Measurements from ENCODE around the gene CAMK2D. TPM values are rescaled to one million over a fixed set of nuclear protein-coding genes. Genes with fewer than 3 reads are reported as not detected.

Gene CAMK2D
- total RNA-seq: 34.7 TPM
- polyA plus RNA-seq (ENCODE audit: insufficient read depth, low read depth, low replicate concordance): 9.1 TPM
- long read RNA-seq, donor 1, full-length matches to known transcripts: 3 of 3 reads
- long read RNA-seq, donor 1, partial matches to known transcripts: 0 of 3 reads
- long read RNA-seq, donor 1, other reads (novel, unspliced or antisense): 0 of 3 reads
- long read RNA-seq, donor 2, full-length matches to known transcripts: 5 of 5 reads
- long read RNA-seq, donor 2, partial matches to known transcripts: 0 of 5 reads
- long read RNA-seq, donor 2, other reads (novel, unspliced or antisense): 0 of 5 reads
- long read RNA-seq, donor 3, full-length matches to known transcripts: 8 of 8 reads
- long read RNA-seq, donor 3, partial matches to known transcripts: 0 of 8 reads
- long read RNA-seq, donor 3, other reads (novel, unspliced or antisense): 0 of 8 reads
- long read RNA-seq, donor 4, full-length matches to known transcripts: 1 of 1 reads
- long read RNA-seq, donor 4, partial matches to known transcripts: 0 of 1 reads
- long read RNA-seq, donor 4, other reads (novel, unspliced or antisense): 0 of 1 reads
- long read RNA-seq, donor 5, full-length matches to known transcripts: 1 of 1 reads
- long read RNA-seq, donor 5, partial matches to known transcripts: 0 of 1 reads
- long read RNA-seq, donor 5, other reads (novel, unspliced or antisense): 0 of 1 reads
- long read RNA-seq, donor 6, full-length matches to known transcripts: 5 of 5 reads
- long read RNA-seq, donor 6, partial matches to known transcripts: 0 of 5 reads
- long read RNA-seq, donor 6, other reads (novel, unspliced or antisense): 0 of 5 reads
- long read RNA-seq, donor 7, full-length matches to known transcripts: 26 of 38 reads
- long read RNA-seq, donor 7, partial matches to known transcripts: 3 of 38 reads
- long read RNA-seq, donor 7, other reads (novel, unspliced or antisense): 9 of 38 reads
- long read RNA-seq, donor 8, full-length matches to known transcripts: 8 of 8 reads
- long read RNA-seq, donor 8, partial matches to known transcripts: 0 of 8 reads
- long read RNA-seq, donor 8, other reads (novel, unspliced or antisense): 0 of 8 reads
- long read RNA-seq, donor 9, full-length matches to known transcripts: 10 of 10 reads
- long read RNA-seq, donor 9, partial matches to known transcripts: 0 of 10 reads
- long read RNA-seq, donor 9, other reads (novel, unspliced or antisense): 0 of 10 reads
- long read RNA-seq, donor 10, full-length matches to known transcripts: 5 of 5 reads
- long read RNA-seq, donor 10, partial matches to known transcripts: 0 of 5 reads
- long read RNA-seq, donor 10, other reads (novel, unspliced or antisense): 0 of 5 reads

DNA sequence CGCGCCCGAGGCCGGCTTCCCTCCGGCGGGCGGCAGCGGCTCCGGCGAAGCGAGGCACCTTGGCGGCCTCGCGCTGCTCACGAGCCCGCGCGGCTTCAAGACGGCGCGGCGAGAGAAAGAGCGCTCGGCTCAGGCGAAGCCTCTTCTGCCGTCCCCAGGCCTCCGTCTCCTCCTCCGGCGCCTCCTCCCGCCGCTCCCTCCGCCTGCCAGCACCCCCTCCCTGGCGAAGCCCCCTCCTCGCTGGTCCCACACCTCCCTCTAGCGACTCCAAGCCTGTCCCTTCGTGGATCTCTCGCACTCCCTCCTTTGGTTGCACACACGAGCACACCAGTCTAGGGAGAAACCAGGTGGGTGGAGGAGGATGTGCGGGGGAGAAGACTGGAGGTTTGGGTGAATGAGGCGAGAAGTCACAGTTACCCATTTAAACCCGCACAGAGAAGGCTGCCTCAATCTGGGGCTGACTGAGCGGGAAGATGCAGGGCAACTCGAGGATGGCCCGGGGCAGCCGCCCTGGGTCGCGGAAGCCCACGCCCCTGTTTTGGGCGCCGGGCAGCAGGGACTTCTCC, at the start of gene CAMK2D:
Gene CAMK2D (minus strand): TSS at position 119 of the 566 bp plus-strand sequence. CDS start 670 bp downstream, outside the sequence.
- peak within 1 kb of the TSS; percentile 87 to 98 (median 94) for H3K9ac ChIP-seq (ENCODE audit: low read length in 3 of 3)
- intact Hi-C loops (cut with DNase I): no loop called here
- DNase-seq (peak; percentile 94 to 97 (median 96)), FAIRE-seq (no peak)
- H3K36me3 ChIP-seq (ENCODE audit: control insufficient read depth in 2 of 3, insufficient read depth in 3 of 3, low read length in 3 of 3): peaks cover 0 to 4% (median 0%) of the 10 kb centered on the region in 3 donors
- no peaks in the 10 kb centered on the region for H3K27me3 ChIP-seq (ENCODE audit: control insufficient read depth, insufficient read depth, low read length)
- peaks cover 0 to 5% (median 0%) of the 10 kb centered on the region in 3 donors for H3K4me1 ChIP-seq (ENCODE audit: control insufficient read depth in 2 of 3, insufficient read depth in 2 of 3, low read depth in 1 of 3, low read length in 3 of 3)
- peak within 1 kb of the TSS; percentile 98 to 99 for H3K27ac ChIP-seq (ENCODE audit: low read depth in 2 of 2, low read length in 2 of 2)
- H3K9me3 ChIP-seq (ENCODE audit: control insufficient read depth in 2 of 3, insufficient read depth in 1 of 3, low read length in 3 of 3): no peaks in the 10 kb centered on the region
- peak within 1 kb of the TSS; percentile 62 to 93 (median 71) for H3K4me3 ChIP-seq (ENCODE audit: low read length in 3 of 3)
- TF ChIP-seq, protein P1, sequence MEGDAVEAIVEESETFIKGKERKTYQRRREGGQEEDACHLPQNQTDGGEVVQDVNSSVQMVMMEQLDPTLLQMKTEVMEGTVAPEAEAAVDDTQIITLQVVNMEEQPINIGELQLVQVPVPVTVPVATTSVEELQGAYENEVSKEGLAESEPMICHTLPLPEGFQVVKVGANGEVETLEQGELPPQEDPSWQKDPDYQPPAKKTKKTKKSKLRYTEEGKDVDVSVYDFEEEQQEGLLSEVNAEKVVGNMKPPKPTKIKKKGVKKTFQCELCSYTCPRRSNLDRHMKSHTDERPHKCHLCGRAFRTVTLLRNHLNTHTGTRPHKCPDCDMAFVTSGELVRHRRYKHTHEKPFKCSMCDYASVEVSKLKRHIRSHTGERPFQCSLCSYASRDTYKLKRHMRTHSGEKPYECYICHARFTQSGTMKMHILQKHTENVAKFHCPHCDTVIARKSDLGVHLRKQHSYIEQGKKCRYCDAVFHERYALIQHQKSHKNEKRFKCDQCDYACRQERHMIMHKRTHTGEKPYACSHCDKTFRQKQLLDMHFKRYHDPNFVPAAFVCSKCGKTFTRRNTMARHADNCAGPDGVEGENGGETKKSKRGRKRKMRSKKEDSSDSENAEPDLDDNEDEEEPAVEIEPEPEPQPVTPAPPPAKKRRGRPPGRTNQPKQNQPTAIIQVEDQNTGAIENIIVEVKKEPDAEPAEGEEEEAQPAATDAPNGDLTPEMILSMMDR (IDR thresholded peaks at IDR 0.05; ENCODE audit: borderline replicate concordance, extremely low read depth, insufficient read depth): peak; percentile 61

DNA sequence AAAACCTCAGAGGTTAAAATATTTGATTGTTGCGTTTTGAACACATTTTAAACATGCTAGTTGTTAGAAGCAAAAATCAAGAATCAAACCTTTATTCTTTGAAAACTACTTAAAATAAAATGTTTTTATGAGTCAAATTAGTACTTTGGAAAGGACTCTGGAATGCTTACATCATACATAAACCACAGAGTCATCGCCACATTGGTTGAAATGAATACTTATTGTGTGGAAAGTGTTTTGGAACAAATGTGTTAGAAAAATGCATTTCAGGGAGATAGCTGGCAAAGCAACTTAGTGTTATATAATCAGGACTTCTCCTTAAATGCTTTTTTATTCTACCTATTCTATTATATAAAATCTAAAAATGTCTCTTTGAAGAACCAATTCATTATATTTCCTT, 49.4 kb upstream of the CAMK2D start:
- Histone ChIP-seq H3K27me3 (ENCODE audit: control insufficient read depth, insufficient read depth, low read length) (no peaks in the 10 kb centered on the region), H3K4me3 (ENCODE audit: low read length in 3 of 3) (no peak overlapping the region), H3K4me1 (ENCODE audit: control insufficient read depth in 2 of 3, insufficient read depth in 2 of 3, low read depth in 1 of 3, low read length in 3 of 3) (no peaks in the 10 kb centered on the region), H3K9ac (ENCODE audit: low read length in 3 of 3) (no peak overlapping the region), H3K9me3 (ENCODE audit: control insufficient read depth in 2 of 3, insufficient read depth in 1 of 3, low read length in 3 of 3) (no peaks in the 10 kb centered on the region), H3K27ac (ENCODE audit: low read depth in 2 of 2, low read length in 2 of 2) (no peak overlapping the region), H3K36me3 (ENCODE audit: control insufficient read depth in 2 of 3, insufficient read depth in 3 of 3, low read length in 3 of 3) (no peaks in the 10 kb centered on the region)
- intact Hi-C loops (cut with DNase I): no loop called here
- FAIRE-seq (no peak), DNase-seq (no peak)
- TF ChIP-seq, protein P1 (IDR thresholded peaks at IDR 0.05; ENCODE audit: borderline replicate concordance, extremely low read depth, insufficient read depth): no peak

DNA sequence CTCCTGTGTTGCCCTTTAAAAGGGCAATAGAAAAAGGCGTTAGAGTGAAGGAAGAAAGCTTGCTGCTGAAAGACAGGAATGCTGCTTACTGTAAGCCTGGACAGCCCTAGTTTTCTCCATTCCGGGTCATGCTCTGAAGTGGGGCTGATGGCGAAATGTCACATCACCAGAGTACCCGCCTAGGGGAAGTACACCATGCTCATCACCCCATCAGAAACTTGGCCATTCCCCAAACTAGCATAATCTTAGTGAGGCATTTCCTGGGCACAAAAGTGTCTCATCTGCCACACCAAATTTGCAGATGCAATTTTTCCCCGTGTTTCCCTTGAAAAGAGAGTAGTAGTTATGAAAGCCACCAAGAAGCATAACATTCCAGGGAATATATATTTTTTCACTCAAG, 47.8 kb upstream of the CAMK2D start:
- Histone ChIP-seq H3K9ac (ENCODE audit: low read length in 3 of 3) (no peak overlapping the region), H3K9me3 (ENCODE audit: control insufficient read depth in 2 of 3, insufficient read depth in 1 of 3, low read length in 3 of 3) (no peaks in the 10 kb centered on the region), H3K27me3 (ENCODE audit: control insufficient read depth, insufficient read depth, low read length) (no peaks in the 10 kb centered on the region), H3K27ac (ENCODE audit: low read depth in 2 of 2, low read length in 2 of 2) (no peak overlapping the region), H3K4me1 (ENCODE audit: control insufficient read depth in 2 of 3, insufficient read depth in 2 of 3, low read depth in 1 of 3, low read length in 3 of 3) (no peaks in the 10 kb centered on the region), H3K4me3 (ENCODE audit: low read length in 3 of 3) (no peak overlapping the region), H3K36me3 (ENCODE audit: control insufficient read depth in 2 of 3, insufficient read depth in 3 of 3, low read length in 3 of 3) (no peaks in the 10 kb centered on the region)
- FAIRE-seq: no peak
- intact Hi-C loops (cut with DNase I): no loop called here
- DNase-seq: peak in 1 of 5 donors; percentile 12
- TF ChIP-seq, protein P1 (IDR thresholded peaks at IDR 0.05; ENCODE audit: borderline replicate concordance, extremely low read depth, insufficient read depth): no peak
